Right atrium auricular region (tissue), 2 donors: ENCODE results near the gene SMOC2. TPM values are rescaled to one million over a fixed set of nuclear protein-coding genes. Genes with fewer than 3 reads are reported as not detected.
A peak's percentile ranks its signal among the peaks of the same experiment; 100 is the strongest.

Experiments used
- DNase-seq: peaks from one replicate; pipeline ENCODE4 v3.0.0-alpha.2; 2019; ENCODE audit warnings: low spot score
- H3K27ac ChIP-seq, 2 donors: fragments of 200-600 bp; sonication (generic); 1 replicate in 1 of 2; 2 replicates in 1 of 2; pipeline ENCODE4 v1.5.1; 2016 to 2019
- H3K27me3 ChIP-seq, 2 donors: fragments of 200-600 bp; sonication (generic); one replicate each; pipeline versions ENCODE4 v1.5.1 to v1.6.0; 2017 to 2019
- H3K36me3 ChIP-seq: fragments of 200-600 bp; sonication (generic); one replicate; pipeline ENCODE4 v1.5.1; 2016
- H3K4me1 ChIP-seq, 2 donors: fragments of 200-600 bp; sonication (generic); one replicate each; pipeline versions ENCODE4 v1.5.1 to v1.6.0; 2017 to 2019
- H3K4me3 ChIP-seq, 2 donors: fragments of 200-600 bp; sonication (generic); 1 replicate in 1 of 2; 2 replicates in 1 of 2; pipeline ENCODE4 v1.5.1; 2017 to 2019; ENCODE audit warnings: mild to moderate bottlenecking in 1 of 2, moderate library complexity in 1 of 2
- H3K9me3 ChIP-seq, 2 donors: fragments of 200-600 bp; sonication (generic); one replicate each; pipeline ENCODE4 v1.5.1; 2019
- total RNA-seq, 2 donors: library from RNA; depleted of rRNA; stranded (reverse); fragments of >200 nt; gene quantifications; one replicate each; pipeline ENCODE4 v1.1.0, GENCODE V29; 2016
- TF ChIP-seq, protein P1 (sequence below), 2 donors: fragments of 200-600 bp; sonication (generic); IDR thresholded peaks; one replicate each; pipeline ENCODE4 v1.5.1; 2019; ENCODE audit warnings: antibody characterized with exemption in 2 of 2

Gene SMOC2
- total RNA-seq, 2 donors from 2014 or later = 10.8 to 31.7 TPM

DNA sequence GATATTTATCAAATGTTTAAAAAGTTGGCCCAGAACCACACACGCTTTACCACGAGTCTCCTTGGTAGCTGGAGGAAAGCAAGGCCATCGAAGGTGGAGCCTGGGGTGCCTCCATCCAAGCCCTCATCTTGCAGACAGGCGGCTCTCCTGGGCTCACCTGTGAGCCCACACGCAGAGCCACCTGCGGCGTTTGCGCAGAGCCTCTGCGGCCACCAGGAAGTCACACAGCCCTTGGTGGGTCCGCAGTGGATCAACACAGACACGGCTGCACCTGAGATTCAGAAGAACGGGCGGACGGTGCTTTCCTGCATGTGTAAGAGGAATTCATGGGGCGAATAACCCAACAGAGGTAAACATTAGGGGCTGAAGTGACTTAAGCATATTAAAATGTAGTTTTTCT lies 24.5 kb upstream of the SMOC2 start:
- Histone ChIP-seq H3K27ac (no peak overlapping the region), H3K4me3 (no peak overlapping the region), H3K36me3 (no peaks in the 10 kb centered on the region), H3K4me1 (peaks cover 0 to 8% of the 10 kb centered on the region in 2 donors), H3K9me3 (no peaks in the 10 kb centered on the region), H3K27me3 (no peaks in the 10 kb centered on the region)
- TF ChIP-seq, protein P1, sequence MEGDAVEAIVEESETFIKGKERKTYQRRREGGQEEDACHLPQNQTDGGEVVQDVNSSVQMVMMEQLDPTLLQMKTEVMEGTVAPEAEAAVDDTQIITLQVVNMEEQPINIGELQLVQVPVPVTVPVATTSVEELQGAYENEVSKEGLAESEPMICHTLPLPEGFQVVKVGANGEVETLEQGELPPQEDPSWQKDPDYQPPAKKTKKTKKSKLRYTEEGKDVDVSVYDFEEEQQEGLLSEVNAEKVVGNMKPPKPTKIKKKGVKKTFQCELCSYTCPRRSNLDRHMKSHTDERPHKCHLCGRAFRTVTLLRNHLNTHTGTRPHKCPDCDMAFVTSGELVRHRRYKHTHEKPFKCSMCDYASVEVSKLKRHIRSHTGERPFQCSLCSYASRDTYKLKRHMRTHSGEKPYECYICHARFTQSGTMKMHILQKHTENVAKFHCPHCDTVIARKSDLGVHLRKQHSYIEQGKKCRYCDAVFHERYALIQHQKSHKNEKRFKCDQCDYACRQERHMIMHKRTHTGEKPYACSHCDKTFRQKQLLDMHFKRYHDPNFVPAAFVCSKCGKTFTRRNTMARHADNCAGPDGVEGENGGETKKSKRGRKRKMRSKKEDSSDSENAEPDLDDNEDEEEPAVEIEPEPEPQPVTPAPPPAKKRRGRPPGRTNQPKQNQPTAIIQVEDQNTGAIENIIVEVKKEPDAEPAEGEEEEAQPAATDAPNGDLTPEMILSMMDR (IDR thresholded peaks at IDR 0.05) = no peak
- DNase-seq = no peak

- Histone ChIP-seq H3K4me3 (no peak overlapping the region), H3K9me3 (no peaks in the 10 kb centered on the region), H3K27me3 (no peaks in the 10 kb centered on the region), H3K27ac (no peak overlapping the region), H3K36me3 (no peaks in the 10 kb centered on the region), H3K4me1 (peaks cover 0 to 8% of the 10 kb centered on the region in 2 donors)
- DNase-seq = peak; percentile 57
- TF ChIP-seq, protein P1 (IDR thresholded peaks at IDR 0.05) = no peak
These were observed 23.8 kb upstream of the SMOC2 start for GRCh38 chr6:168417191-168417590.

DNA sequence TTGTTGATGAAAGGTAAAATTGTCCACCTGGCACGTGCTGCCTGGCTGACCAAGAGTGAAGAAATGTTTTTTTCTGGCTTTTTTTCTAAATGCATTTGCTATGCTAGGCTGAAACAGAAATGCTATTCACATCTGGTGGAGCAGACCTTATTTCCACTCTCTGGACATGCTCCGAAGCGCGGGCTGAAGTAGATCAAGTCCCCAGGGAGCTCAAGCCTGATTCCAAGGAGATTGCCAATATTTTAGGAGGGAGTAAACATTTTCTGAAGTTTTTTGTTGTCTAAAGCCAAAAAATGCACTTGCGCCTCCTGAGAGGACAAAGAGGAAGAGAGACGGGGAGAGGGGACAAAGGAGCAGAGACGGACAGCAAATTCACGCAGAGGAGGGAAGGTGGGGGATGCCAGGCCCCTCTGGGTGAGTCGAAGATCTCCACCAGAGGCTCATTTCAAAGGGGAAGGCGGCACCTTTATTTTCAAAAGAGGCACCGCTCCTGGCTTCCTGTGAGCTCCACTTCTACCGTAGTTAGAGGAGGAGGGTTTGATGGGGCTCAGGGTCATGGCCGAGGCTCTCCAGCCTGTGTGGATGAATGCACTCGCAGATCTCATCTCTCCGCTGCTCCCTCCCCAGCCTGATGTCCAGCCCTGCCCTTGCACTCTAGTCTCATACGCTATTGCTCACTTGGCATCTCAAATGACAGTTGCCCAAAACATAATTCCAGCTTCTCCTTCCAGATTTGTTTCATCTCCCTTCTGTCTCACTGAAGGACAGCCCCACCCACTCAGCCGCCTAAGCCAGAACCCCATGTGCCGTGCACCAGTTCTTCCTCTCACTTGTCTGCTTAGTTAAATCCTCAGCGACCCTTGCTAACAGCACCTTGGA lies 23.1 kb upstream of the SMOC2 start:
- TF ChIP-seq, protein P1 (IDR thresholded peaks at IDR 0.05) = no peak
- Histone ChIP-seq H3K27me3 (no peaks in the 10 kb centered on the region), H3K4me3 (no peak overlapping the region), H3K4me1 (peaks cover 0 to 8% of the 10 kb centered on the region in 2 donors), H3K27ac (no peak overlapping the region), H3K9me3 (no peaks in the 10 kb centered on the region), H3K36me3 (no peaks in the 10 kb centered on the region)
- DNase-seq = peak; percentile 48

DNA sequence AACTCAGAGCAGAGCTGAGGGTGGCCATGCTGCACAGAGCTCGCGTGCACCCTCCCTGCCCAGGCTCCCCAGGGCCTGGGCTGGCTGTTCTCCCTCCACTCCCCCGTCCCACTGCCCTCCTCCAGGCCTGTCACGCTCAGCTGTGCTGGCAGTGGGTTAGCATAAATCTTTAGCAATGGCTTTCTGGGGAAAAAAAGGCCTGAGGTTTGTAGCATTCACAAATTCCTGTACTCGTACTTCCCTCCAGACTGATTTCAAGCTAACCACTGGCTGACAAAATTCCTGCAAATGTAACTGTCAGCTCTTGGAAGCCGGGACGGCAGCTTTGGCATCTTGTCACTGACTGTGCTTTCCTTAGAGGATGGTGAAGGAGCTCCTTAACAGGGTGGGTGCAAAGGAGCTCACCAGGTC lies 22.3 kb upstream of the SMOC2 start:
- Histone ChIP-seq H3K27me3 (no peaks in the 10 kb centered on the region), H3K4me3 (no peak overlapping the region), H3K36me3 (no peaks in the 10 kb centered on the region), H3K9me3 (no peaks in the 10 kb centered on the region), H3K27ac (no peak overlapping the region), H3K4me1 (peaks cover 0 to 8% of the 10 kb centered on the region in 2 donors)
- no peak for DNase-seq
- TF ChIP-seq, protein P1 (IDR thresholded peaks at IDR 0.05) = no peak

- no peak for DNase-seq
- no peaks in the 10 kb centered on the region for H3K27me3 ChIP-seq
- no peaks in the 10 kb centered on the region for H3K36me3 ChIP-seq
- no peak overlapping the region for H3K27ac ChIP-seq
- H3K4me1 ChIP-seq = peaks cover 0 to 8% of the 10 kb centered on the region in 2 donors
- H3K4me3 ChIP-seq = no peak overlapping the region
- TF ChIP-seq, protein P1 (IDR thresholded peaks at IDR 0.05) = no peak
- H3K9me3 ChIP-seq = no peaks in the 10 kb centered on the region
These were observed 21.4 kb upstream of the SMOC2 start for GRCh38 chr6:168419569-168419968.
